GM23248 (cell line): ENCODE measurements around the gene PAXIP1.

Source experiments
- EZH2 ChIP-seq: fragments of 200-600 bp; sonication (generic); IDR thresholded peaks from 2 replicates; pipeline ENCODE4 v1.6.1; 2018; ENCODE audit warnings: antibody characterized with exemption, mild to moderate bottlenecking; ENCODE audit not compliant: insufficient read depth, poor library complexity, severe bottlenecking
- EZH2phosphoT487 ChIP-seq: fragments of 200-600 bp; sonication (generic); IDR thresholded peaks from 2 replicates; pipeline ENCODE4 v1.6.1; 2018; ENCODE audit warnings: antibody characterized with exemption, moderate library complexity, mild to moderate bottlenecking, low read depth; ENCODE audit not compliant: insufficient read depth

DNA sequence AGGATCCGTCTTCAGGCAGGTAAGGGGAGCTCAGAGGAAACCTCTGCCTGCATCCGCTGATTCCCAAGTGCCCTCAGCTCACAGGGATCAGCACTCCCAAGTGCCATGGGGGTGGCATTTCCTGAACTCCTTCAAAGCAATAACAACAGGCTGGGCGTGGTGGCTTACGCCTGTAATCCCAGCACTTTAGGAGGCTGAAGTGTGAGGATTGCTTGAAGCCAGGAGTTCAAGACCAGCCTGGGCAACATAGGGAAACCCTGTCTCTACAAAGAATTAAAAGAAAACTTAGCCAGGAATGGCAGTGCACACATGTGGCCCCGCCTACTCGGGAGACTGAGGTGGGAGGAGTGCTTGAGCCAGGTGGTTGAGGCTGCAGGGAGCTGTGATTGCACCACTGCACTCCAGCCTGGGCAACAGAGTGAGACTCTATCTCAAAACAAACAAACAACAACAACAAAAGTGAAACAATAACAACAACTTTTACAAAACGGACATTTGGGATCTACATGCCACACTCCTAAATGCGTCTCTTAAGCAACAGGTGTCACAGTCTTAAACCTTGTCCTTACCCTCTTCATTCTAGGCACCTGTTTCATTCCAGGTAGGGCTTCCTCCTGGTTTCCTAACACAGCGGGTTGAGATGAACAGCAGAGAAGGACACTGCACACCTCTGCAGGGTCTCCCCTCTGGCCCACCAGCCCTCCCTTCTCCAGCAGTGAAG lies 73.8 kb downstream of the PAXIP1 start:
- TF ChIP-seq EZH2phosphoT487, result no peak
- no peak for TF ChIP-seq EZH2
